HUDEP-2 (cell line): Measurements from ENCODE around the gene CDC42EP3.

Source experiments
- DNase-seq, 76 experiments: peaks; one replicate each; lab custom pipeline; 2025; ENCODE audit not compliant: unreplicated experiment in 76 of 76; lab: John Stamatoyannopoulos, UW

Gene CDC42EP3

GRCh38 chr2:37683921-37684780, 12.7 kb upstream of the CDC42EP3 start:
- no peak for DNase-seq

GRCh38 chr2:37683241-37683640, 11.8 kb upstream of the CDC42EP3 start:
- no peak for DNase-seq

GRCh38 chr2:37682473-37682872, 11.0 kb upstream of the CDC42EP3 start:
- no peak for DNase-seq

- no peak for DNase-seq
These were observed 10.1 kb upstream of the CDC42EP3 start for GRCh38 chr2:37681587-37681986.

GRCh38 chr2:37679072-37679695, 7.7 kb upstream of the CDC42EP3 start:
- DNase-seq, result no peak

- DNase-seq, result no peak
These were observed 4.8 kb upstream of the CDC42EP3 start for GRCh38 chr2:37676274-37676673.

GRCh38 chr2:37674946-37675345, 3.5 kb upstream of the CDC42EP3 start:
- DNase-seq, result no peak

GRCh38 chr2:37672870-37673184, 1.4 kb upstream of the CDC42EP3 start:
- no peak for DNase-seq

GRCh38 chr2:37672104-37672869, 845 bp upstream of the CDC42EP3 start:
- DNase-seq, result peak in 5 of 76 experiments; percentile 2 to 16 (median 5)

- peak in 1 of 76 experiments; percentile 5 for DNase-seq
These were observed 318 bp upstream of the CDC42EP3 start for GRCh38 chr2:37671816-37672103.

GRCh38 chr2:37670378-37671008, 949 bp downstream of the CDC42EP3 start:
- no peak for DNase-seq

GRCh38 chr2:37669446-37669845, 2.0 kb downstream of the CDC42EP3 start:
- no peak for DNase-seq

GRCh38 chr2:37667704-37668103, 3.7 kb downstream of the CDC42EP3 start:
- no peak for DNase-seq

- DNase-seq, result no peak
These were observed 4.7 kb downstream of the CDC42EP3 start for GRCh38 chr2:37666772-37667171.

GRCh38 chr2:37665604-37666362, 5.7 kb downstream of the CDC42EP3 start:
- no peak for DNase-seq

GRCh38 chr2:37665043-37665442, 6.4 kb downstream of the CDC42EP3 start:
- no peak for DNase-seq

GRCh38 chr2:37664231-37664643, 7.2 kb downstream of the CDC42EP3 start:
- DNase-seq, result no peak

- DNase-seq, result no peak
These were observed 8.1 kb downstream of the CDC42EP3 start for GRCh38 chr2:37663390-37663789.

- DNase-seq, result no peak
These were observed 11.7 kb downstream of the CDC42EP3 start for GRCh38 chr2:37659723-37660122.

- no peak for DNase-seq
These were observed 12.8 kb downstream of the CDC42EP3 start for GRCh38 chr2:37658682-37659081.

- no peak for DNase-seq
These were observed 14.0 kb downstream of the CDC42EP3 start for GRCh38 chr2:37657471-37657870.
